HL-60 (cell line): Measurements from ENCODE around the gene CREBBP.

Experiments
- DNase-seq, 2 experiments: peaks; one replicate each; pipeline ENCODE4 v3.0.0-alpha.2; 2010 to 2020; ENCODE audit warnings: low read depth in 1 of 2, low spot score in 1 of 2
- H3K27ac ChIP-seq: fragments of 250-450 bp; sonication (Bioruptor Pico); replicated peaks from 2 replicates; pipeline ENCODE4 v1.5.1; 2020; ENCODE audit warnings: mild to moderate bottlenecking, moderate library complexity
- H3K27me3 ChIP-seq: fragments of 250-450 bp; sonication (Bioruptor Pico); 2 replicates; pipeline ENCODE4 v1.5.1; 2021; ENCODE audit warnings: mild to moderate bottlenecking, moderate library complexity; ENCODE audit not compliant: insufficient read depth, poor library complexity, severe bottlenecking
- H3K4me3 ChIP-seq: replicated peaks from 2 replicates; pipeline ENCODE4 v1.5.1; 2011; ENCODE audit warnings: mild to moderate bottlenecking, control low read depth, low read length; ENCODE audit not compliant: insufficient read depth
- GABPA ChIP-seq: IDR thresholded peaks from 2 replicates; pipeline ENCODE4 v1.6.1; 2012; ENCODE audit warnings: low read depth
- POLR2AphosphoS5 ChIP-seq: IDR thresholded peaks from 2 replicates; pipeline ENCODE4 v1.6.1; 2012; ENCODE audit warnings: low read depth
- SPI1 ChIP-seq: IDR thresholded peaks from 2 replicates; pipeline ENCODE4 v1.6.1; 2012; ENCODE audit warnings: low read depth, mild to moderate bottlenecking, borderline replicate concordance
- TF ChIP-seq, protein P1 (sequence below): IDR thresholded peaks from 2 replicates; pipeline ENCODE4 v1.6.1; 2012; ENCODE audit warnings: low read depth; ENCODE audit not compliant: insufficient replicate concordance
- TF ChIP-seq, protein P2 (sequence below): IDR thresholded peaks from one replicate; pipeline ENCODE4 v1.5.1; 2011; ENCODE audit warnings: low read length, control low read depth, inconsistent platforms; ENCODE audit not compliant: insufficient read depth

Gene CREBBP

DNA sequence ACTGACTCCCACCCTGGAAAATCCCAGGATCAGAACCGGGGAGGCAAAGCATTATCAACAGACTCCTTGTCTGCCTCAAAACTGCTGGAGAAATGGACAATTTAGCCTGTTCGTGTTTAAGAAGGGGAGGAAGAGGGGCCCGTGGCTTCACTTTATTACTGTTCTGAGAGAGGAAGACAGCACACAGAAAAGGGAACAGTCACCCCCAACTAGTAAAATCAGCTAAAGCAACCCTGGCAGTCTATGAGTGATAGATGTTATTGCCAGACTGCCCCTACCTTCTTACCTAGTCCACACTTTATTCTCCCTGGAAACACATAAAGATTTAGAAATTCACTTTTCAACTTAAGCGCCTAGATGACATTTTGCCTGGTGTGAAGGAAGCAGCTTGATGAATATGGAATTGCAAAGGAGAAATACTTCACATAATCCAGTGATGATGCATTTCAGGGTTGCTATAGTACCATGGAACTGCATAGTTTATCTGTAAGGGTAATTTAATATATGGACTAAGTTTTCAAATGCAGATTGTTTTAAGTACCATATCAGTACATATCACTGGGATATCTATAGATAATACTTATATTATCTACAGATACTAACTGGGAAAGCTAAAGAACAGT is 126.3 kb downstream of the CREBBP start:
- DNase-seq: no peak
- TF ChIP-seq, protein P1, sequence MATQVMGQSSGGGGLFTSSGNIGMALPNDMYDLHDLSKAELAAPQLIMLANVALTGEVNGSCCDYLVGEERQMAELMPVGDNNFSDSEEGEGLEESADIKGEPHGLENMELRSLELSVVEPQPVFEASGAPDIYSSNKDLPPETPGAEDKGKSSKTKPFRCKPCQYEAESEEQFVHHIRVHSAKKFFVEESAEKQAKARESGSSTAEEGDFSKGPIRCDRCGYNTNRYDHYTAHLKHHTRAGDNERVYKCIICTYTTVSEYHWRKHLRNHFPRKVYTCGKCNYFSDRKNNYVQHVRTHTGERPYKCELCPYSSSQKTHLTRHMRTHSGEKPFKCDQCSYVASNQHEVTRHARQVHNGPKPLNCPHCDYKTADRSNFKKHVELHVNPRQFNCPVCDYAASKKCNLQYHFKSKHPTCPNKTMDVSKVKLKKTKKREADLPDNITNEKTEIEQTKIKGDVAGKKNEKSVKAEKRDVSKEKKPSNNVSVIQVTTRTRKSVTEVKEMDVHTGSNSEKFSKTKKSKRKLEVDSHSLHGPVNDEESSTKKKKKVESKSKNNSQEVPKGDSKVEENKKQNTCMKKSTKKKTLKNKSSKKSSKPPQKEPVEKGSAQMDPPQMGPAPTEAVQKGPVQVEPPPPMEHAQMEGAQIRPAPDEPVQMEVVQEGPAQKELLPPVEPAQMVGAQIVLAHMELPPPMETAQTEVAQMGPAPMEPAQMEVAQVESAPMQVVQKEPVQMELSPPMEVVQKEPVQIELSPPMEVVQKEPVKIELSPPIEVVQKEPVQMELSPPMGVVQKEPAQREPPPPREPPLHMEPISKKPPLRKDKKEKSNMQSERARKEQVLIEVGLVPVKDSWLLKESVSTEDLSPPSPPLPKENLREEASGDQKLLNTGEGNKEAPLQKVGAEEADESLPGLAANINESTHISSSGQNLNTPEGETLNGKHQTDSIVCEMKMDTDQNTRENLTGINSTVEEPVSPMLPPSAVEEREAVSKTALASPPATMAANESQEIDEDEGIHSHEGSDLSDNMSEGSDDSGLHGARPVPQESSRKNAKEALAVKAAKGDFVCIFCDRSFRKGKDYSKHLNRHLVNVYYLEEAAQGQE: no peak
- no peak for TF ChIP-seq SPI1
- TF ChIP-seq POLR2AphosphoS5: no peak
- TF ChIP-seq GABPA: no peak
- TF ChIP-seq, protein P2, sequence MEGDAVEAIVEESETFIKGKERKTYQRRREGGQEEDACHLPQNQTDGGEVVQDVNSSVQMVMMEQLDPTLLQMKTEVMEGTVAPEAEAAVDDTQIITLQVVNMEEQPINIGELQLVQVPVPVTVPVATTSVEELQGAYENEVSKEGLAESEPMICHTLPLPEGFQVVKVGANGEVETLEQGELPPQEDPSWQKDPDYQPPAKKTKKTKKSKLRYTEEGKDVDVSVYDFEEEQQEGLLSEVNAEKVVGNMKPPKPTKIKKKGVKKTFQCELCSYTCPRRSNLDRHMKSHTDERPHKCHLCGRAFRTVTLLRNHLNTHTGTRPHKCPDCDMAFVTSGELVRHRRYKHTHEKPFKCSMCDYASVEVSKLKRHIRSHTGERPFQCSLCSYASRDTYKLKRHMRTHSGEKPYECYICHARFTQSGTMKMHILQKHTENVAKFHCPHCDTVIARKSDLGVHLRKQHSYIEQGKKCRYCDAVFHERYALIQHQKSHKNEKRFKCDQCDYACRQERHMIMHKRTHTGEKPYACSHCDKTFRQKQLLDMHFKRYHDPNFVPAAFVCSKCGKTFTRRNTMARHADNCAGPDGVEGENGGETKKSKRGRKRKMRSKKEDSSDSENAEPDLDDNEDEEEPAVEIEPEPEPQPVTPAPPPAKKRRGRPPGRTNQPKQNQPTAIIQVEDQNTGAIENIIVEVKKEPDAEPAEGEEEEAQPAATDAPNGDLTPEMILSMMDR: no peak
- no peak overlapping the region for H3K4me3 ChIP-seq
- H3K27ac ChIP-seq: no peak overlapping the region
- no peaks in the 10 kb centered on the region for H3K27me3 ChIP-seq

DNA sequence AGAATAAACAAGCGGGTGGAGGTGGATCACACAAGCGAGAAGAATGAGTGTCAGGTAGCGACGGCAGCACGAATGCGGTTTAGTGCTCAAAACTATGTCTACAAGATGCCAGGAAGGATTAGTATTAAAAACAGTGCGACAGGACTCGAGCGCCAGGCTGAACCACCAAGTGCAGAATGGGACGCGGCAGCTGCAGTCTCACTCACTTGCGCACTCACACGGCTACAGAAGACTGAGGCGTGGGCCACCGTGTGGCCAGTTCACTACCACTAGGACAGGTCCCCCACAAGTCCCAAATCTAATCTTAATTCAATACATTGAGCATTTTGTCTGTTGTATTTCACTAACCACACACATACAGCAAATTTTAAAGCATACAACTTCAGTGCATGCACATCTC is 127.5 kb downstream of the CREBBP start:
- H3K27me3 ChIP-seq: no peaks in the 10 kb centered on the region
- DNase-seq: no peak
- no peak for TF ChIP-seq POLR2AphosphoS5
- TF ChIP-seq, protein P2: no peak
- no peak for TF ChIP-seq GABPA
- TF ChIP-seq SPI1: no peak
- TF ChIP-seq, protein P1: no peak
- H3K4me3 ChIP-seq: no peak overlapping the region
- H3K27ac ChIP-seq: no peak overlapping the region

DNA sequence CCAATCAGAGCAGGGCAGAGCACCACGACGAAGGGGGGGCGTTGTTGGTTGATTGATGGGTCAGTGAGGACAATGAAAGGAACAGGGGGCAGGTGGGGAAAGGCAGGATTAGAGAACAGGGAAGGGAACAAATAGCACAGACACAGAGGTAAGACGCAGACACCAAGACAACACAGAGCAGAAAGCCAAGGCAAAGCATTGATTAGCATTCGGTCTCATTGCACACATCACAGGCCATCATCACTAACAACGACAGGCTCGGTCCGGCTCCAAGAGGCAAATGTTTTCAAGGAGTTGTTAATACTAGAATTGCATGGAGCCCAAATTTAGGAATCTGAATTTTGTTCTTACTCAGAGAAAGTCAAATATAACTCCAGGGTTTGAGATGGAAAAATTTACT is 128.6 kb downstream of the CREBBP start:
- TF ChIP-seq, protein P2: no peak
- TF ChIP-seq, protein P1: no peak
- TF ChIP-seq SPI1 (no peak), GABPA (no peak), POLR2AphosphoS5 (no peak)
- no peak for DNase-seq
- Histone ChIP-seq H3K27ac (no peak overlapping the region), H3K27me3 (no peaks in the 10 kb centered on the region), H3K4me3 (no peak overlapping the region)
